ENCODE measurements around the gene POLR1D.

Gene POLR1D, protein sequence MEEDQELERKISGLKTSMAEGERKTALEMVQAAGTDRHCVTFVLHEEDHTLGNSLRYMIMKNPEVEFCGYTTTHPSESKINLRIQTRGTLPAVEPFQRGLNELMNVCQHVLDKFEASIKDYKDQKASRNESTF

DNA sequence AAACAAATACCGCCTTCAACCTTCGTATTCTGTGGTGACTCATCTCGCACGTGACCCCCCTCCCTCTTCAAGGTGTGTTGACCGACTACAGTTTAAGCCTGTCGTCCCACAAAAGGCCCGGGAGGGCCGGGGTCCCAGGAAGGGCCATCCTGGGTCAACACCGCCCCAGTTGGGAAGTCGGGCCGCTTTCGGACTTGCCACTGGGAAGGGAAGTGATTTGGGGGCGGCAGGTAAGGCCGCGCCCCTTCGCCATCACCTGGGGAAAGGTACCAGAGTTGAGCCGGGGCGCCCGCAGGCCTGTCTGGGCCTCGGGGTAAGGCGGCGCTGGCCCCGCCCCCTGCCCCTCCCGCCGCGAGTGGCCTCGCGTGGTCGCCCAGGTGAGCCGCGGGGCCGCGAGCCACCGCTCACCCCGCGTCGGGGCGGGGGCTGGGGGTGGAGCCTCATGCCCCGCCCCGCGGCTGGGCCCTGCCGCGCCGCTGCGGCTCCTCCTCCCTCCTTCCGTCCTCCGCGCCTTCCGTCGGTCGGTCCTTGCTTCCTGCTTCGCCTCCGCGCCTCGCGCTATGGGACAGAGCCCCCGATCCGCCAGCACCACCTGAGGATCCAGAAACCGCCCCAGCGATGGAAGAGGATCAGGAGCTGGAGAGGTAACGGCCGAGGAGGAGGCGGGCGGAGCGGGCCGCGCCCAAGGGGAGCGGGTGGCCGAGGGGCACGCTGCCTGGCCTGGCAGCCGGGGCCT is at the start of gene POLR1D:
Gene POLR1D (plus strand): TSS at position 527 of the 736 bp plus-strand sequence. CDS start 92 bp downstream, at position 619.
- peak; percentile 87 to 97 for DNase-seq

DNA sequence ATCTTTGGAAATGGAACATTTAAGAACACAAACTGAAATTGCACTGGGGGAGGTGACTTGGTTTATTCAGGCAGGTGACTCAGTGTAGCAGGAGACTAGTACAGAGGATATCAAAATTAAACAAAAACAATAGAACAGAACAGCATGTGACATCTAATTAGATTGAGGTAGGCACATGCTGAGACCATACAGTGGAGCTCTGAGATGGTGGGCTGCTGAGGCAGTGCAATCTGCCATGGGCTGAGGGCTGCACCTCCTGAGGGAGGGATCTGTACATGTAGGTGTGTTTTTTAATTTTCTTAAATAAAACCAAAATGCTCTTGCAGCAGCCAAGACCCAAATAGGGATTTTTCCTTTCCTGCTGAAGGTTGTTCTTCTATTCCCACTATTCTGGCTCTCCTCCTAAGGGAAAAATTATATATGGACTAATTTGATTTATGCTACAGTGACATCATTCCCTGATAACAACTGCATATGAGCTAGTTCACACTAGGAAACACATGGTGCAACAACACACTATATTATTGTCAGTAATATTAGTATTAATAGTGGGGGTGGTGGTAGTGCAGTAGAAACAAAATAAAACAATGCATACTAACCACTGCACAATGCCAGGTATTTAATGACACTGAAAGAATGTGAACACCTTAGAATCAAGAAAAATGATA is 49.3 kb upstream of the POLR1D start:
- no peak for DNase-seq

- no peak for DNase-seq
Measured at GRCh38 chr13:27573265-27573664, 48.4 kb upstream of the POLR1D start.

GRCh38 chr13:27574661-27575060 is 47.0 kb upstream of the POLR1D start:
- DNase-seq, result no peak

GRCh38 chr13:27578121-27579030 is 43.3 kb upstream of the POLR1D start:
- DNase-seq, result no peak

- no peak for DNase-seq
Measured at GRCh38 chr13:27583645-27584044, 38.0 kb upstream of the POLR1D start.

GRCh38 chr13:27587095-27587746 is 34.5 kb upstream of the POLR1D start:
- DNase-seq, result no peak

DNA sequence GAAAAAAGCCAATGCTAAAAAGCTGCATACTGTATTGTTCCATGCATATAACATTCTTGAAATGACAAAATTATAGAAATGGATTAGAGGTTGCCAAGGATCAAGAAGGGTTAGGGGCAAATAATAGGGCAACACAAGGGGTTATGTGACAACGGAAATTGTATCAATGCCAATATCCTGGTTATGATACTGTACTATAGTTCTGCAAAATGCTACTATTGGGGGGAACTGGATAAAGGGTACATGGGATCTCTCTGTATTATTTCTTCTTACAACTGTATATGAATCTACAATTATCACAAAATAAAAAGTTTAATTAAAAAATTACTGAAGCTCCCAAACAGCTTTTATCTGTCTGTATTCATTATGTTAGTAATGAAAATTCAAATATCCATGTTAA is 33.3 kb upstream of the POLR1D start:
- no peak for DNase-seq

- no peak for DNase-seq
Measured at GRCh38 chr13:27592865-27593264, 28.8 kb upstream of the POLR1D start.

DNA sequence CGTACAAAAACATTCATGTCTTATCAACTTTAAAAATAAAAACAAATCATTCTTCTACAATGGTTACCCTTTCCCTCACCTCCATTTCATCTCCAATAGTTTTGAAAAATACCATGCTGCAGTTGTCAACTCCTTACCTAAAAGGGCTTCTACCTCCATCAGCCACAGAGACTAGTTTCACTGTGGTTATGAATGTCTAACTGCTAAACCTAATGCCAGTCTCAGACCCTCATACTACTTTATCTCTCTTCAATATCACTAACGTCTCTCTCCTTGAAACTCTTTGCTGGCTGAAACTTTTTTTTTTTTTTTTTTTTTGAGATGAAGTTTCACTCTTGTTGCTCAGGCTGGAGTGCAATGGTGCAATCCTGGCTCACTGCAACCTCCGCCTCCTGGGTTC is 28.4 kb upstream of the POLR1D start:
- no peak for DNase-seq

DNA sequence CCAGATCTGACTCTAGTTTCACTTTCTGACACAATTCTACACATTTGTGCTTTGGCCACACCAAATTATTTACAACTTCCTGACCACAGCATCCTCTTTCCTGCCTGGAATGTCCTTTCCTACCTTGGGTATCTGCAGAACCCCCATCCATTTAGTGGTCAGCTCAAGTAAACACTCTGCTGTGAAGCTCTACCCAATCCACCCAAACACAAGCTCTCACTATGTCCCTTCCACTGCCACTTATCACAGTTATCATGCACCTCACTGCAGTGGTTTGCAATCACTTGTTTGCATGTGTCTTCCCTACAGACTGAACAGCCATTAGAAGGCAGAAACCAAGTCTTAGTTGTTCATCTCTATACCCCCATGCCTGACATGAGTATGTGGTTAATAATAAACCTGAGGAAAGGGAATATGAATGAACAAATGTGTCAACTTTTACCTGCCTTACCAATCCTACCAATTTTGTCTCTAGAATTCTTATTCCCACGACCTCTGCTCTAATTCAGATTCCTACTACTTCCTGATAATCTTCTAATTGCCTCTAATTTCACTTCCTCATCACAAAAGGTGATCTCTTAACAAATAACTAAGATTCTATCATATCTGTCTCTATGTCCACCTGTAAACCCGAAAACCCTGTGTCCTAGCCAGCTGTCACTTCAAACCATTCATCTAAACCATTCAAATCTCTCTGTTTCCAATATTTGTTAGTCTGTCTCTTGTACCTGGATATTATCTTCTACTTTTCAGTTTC is 26.5 kb upstream of the POLR1D start:
- no peak for DNase-seq

- no peak for DNase-seq
Measured at GRCh38 chr13:27599096-27599495, 22.6 kb upstream of the POLR1D start.

- no peak for DNase-seq
Measured at GRCh38 chr13:27599845-27600553, 21.7 kb upstream of the POLR1D start.

- DNase-seq, result no peak
Measured at GRCh38 chr13:27600711-27601110, 21.0 kb upstream of the POLR1D start.

DNA sequence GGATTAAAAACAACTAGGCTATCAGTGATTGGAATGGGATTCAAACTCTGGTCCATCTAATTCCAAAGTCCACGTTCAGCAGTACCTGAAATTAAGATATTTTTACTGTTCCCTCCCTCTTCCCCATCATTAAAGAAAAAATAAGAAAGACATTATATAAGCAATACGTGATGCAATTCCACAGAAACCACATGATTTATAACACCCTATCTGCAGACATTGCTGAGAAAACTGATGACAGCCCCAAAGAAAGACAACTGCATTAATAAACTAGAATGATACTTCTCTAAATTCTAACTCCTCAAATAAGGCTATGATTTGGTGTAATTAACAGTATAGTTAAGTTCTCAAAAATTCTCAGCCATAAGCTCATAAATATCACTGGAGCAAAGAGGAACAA is 20.5 kb upstream of the POLR1D start:
- DNase-seq, result no peak

DNA sequence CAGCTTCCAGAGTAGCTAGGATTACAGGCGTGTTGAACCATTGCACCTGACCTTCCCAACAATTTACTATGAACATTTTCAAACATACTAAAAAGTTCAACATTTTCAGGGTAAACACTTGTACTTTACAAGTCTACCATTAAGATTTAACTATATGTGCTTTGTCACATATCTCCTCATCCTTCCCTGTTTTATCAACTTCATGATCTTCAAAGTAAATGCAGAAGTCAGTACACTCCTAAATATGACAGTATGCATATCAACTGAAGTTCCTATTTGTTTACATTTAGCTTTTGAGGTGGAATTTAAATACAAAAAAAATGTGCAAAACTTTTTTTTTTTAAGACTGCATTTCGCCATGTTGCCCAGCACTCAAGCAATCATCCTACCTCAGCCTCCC is 19.9 kb upstream of the POLR1D start:
- no peak for DNase-seq

DNA sequence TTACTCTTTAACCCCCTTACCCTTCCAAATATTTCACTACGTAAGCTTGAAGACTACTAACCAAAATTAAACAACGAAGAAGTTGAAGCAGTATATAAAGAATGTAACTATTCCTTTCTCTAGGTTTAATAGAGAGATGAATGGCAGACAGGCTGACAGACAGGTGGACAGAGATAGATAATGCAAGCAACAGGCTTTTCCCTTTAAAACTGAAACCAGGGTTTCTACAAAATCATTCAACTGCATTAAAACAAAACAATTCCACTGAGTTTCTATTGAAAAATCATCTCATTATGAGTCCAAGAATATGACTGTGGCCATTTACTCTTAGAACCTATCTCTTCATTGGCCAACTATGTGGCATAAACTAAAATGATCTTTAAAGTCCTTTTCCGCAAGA is 16.6 kb upstream of the POLR1D start:
- DNase-seq, result no peak

DNA sequence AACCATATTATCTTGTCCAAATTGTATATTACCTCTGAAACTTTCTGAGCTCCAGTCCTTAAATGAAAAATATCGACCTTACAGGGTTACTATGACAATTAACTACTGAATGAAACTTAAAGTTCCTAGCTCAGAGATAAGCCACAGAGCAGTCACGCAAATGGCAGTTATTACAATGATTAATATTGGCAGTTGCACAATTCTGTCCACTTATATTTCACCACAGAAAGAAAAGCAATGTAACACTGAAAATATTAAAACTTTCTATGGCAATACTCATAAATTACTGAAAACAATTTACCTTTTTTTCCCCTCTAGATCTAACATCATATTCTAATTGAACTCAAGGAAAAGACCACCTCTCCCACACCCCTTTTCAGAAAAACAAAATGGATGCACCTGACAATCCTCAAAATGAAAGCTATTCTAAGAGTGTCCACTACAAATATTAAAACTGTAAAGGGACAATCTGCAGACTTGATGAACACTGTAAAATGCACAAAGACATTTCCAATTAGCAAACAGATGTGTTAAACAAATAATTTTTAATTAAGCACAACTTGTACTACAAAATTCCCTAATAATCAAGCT is 16.0 kb upstream of the POLR1D start:
- no peak for DNase-seq

DNA sequence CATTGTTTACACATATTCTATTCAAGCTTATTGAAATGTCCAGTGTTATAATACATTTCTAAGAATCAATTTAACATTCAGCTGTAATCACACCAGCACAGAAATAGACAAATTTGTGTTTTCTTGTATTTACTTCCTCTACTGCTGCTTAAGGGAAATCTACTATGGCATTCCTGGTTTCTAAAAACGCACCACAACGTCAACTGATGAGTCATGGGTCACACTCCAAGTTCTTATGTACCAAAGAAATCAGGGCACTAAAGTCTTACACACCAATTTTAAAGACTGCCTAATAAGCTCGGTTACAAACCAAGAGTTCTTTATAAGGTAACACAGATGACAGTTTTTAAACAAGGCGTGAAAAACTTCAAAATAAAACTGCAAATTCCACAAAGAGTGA is 14.6 kb upstream of the POLR1D start:
- DNase-seq, result no peak

GRCh38 chr13:27613628-27614027 is 8.1 kb upstream of the POLR1D start:
- no peak for DNase-seq

GRCh38 chr13:27617881-27618321 is 3.8 kb upstream of the POLR1D start:
- DNase-seq, result no peak

Data from NCI-H526 (cell line).